Spinal cord (tissue), 10 donors: ENCODE results near the gene TEX14. TPM values are rescaled to one million over a fixed set of nuclear protein-coding genes. Genes with fewer than 3 reads are reported as not detected.

Experiments
- DNase-seq, 6 donors: peaks; one replicate each; pipeline versions ENCODE4 v3.0.0 to v3.0.0-alpha.2; 2013 to 2015; ENCODE audit warnings: low spot score in 6 of 6, low read depth in 4 of 6
- H3K27ac ChIP-seq: one replicate; pipeline ENCODE4 v1.5.1; 2013; ENCODE audit warnings: low read depth, low read length, control low read depth
- H3K27me3 ChIP-seq: one replicate; pipeline ENCODE4 v1.6.1; 2013; ENCODE audit warnings: low read length; ENCODE audit not compliant: control insufficient read depth, insufficient read depth
- H3K36me3 ChIP-seq: one replicate; pipeline ENCODE4 v1.6.1; 2013; ENCODE audit warnings: low read length; ENCODE audit not compliant: control insufficient read depth, insufficient read depth
- H3K4me1 ChIP-seq: one replicate; pipeline ENCODE4 v1.6.1; 2013; ENCODE audit warnings: low read length; ENCODE audit not compliant: control insufficient read depth, insufficient read depth
- H3K4me3 ChIP-seq: one replicate; pipeline ENCODE4 v1.5.1; 2013; ENCODE audit warnings: low read depth, low read length, control low read depth
- H3K9me3 ChIP-seq: one replicate; pipeline ENCODE4 v1.6.1; 2013; ENCODE audit warnings: low read length; ENCODE audit not compliant: control insufficient read depth, insufficient read depth
- WGBS: methylation state at CpG from one replicate; pipeline ENCODE4 v1.1.5; 2013; ENCODE audit warnings: missing lambda C conversion rate; ENCODE audit not compliant: insufficient coverage; 5-methylcytosine and 5-hydroxymethylcytosine counted together
- polyA plus RNA-seq, 2 donors: library from polyadenylated mRNA; unstranded; fragments of 120-200 nt; gene quantifications; one replicate each; pipeline ENCODE4 v1.2.1, GENCODE V29; 2013; ENCODE audit not compliant: insufficient read length in 2 of 2
- total RNA-seq, 2 donors: library from RNA; depleted of rRNA in 1 of 2; stranded (reverse); fragments of 120-200 nt in 1 of 2; fragments of >200 nt in 1 of 2; gene quantifications; one replicate each; pipeline versions ENCODE4 v1.2.3 to v1.2.4, GENCODE V29; 2013 to 2014
- donor health status: healthy.

TEX14 gene
- total and polyA plus RNA-seq, 4 donors, result 0.30 to 1.3 (median 0.61) TPM

GRCh38 chr17:58640202-58640601, 51.6 kb downstream of the TEX14 start:
- no peaks in the 10 kb centered on the region for H3K9me3 ChIP-seq
- no peak overlapping the region for H3K4me3 ChIP-seq
- WGBS, result no CpG with 5 or more reads among the region's 4 CpGs
- no peak overlapping the region for H3K27ac ChIP-seq
- no peaks in the 10 kb centered on the region for H3K4me1 ChIP-seq
- no peak for DNase-seq
- no peaks in the 10 kb centered on the region for H3K36me3 ChIP-seq
- H3K27me3 ChIP-seq, result no peaks in the 10 kb centered on the region

DNA sequence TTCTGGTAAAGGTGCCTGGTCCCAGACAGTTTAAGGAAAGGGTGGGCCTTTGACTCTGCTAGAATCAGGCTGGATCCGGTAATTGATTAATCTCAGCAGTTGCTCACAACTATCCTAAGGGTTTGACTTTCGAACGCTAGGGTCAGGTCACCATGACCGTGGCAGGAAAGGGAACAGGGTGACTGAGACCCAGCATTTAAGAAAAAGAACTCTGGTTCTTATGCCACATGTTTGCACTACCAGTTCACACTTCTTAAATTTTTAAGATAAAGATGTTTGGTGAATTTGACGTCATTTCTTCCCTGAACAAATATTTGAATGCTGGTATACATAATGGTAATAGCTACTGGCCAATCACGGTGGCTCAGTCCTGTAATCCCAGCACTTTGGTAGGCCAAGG, 52.2 kb downstream of the TEX14 start:
- 96% methylated on average over 2 of the region's 6 CpGs for WGBS
- H3K4me3 ChIP-seq, result no peak overlapping the region

GRCh38 chr17:58637011-58637570, 54.8 kb downstream of the TEX14 start:
- WGBS, result 77% methylated on average over 6 of the region's 12 CpGs
- no peak for DNase-seq

More for the DNA sequence above, 52.2 kb downstream of the TEX14 start:
- Histone ChIP-seq H3K27ac (no peak overlapping the region), H3K4me1 (no peaks in the 10 kb centered on the region), H3K9me3 (no peaks in the 10 kb centered on the region), H3K36me3 (no peaks in the 10 kb centered on the region), H3K27me3 (no peaks in the 10 kb centered on the region)
- no peak for DNase-seq

GRCh38 chr17:58632324-58633314, 59.2 kb downstream of the TEX14 start:
- peaks cover 6% of the 10 kb centered on the region for H3K4me1 ChIP-seq
- peak overlapping the region; percentile 60 for H3K4me3 ChIP-seq
- WGBS, result 78% methylated on average over 10 of the region's 20 CpGs
- no peaks in the 10 kb centered on the region for H3K9me3 ChIP-seq
- no peaks in the 10 kb centered on the region for H3K27me3 ChIP-seq
- H3K27ac ChIP-seq, result peak overlapping the region; percentile 95
- no peaks in the 10 kb centered on the region for H3K36me3 ChIP-seq
- DNase-seq, result peak in 2 of 6 donors; percentile 7 to 11

More at GRCh38 chr17:58637011-58637570, 54.8 kb downstream of the TEX14 start:
- Histone ChIP-seq H3K36me3 (no peaks in the 10 kb centered on the region), H3K27me3 (no peaks in the 10 kb centered on the region), H3K4me3 (no peak overlapping the region), H3K4me1 (peaks cover 6% of the 10 kb centered on the region), H3K27ac (no peak overlapping the region), H3K9me3 (no peaks in the 10 kb centered on the region)

GRCh38 chr17:58631523-58632323, 60.1 kb downstream of the TEX14 start:
- H3K27ac ChIP-seq, result peak overlapping the region; percentile 95
- 0% methylated on average over 11 of the region's 30 CpGs for WGBS

GRCh38 chr17:58630883-58631522, 60.8 kb downstream of the TEX14 start:
- Histone ChIP-seq H3K36me3 (no peaks in the 10 kb centered on the region), H3K4me1 (peaks cover 6% of the 10 kb centered on the region), H3K27ac (peak overlapping the region; percentile 95), H3K27me3 (no peaks in the 10 kb centered on the region), H3K4me3 (peak overlapping the region; percentile 60), H3K9me3 (no peaks in the 10 kb centered on the region)
- WGBS, result 20% methylated on average over 8 of the region's 10 CpGs
- DNase-seq, result no peak

More at GRCh38 chr17:58631523-58632323, 60.1 kb downstream of the TEX14 start:
- H3K4me3 ChIP-seq, result peak overlapping the region; percentile 60
- no peaks in the 10 kb centered on the region for H3K9me3 ChIP-seq
- no peaks in the 10 kb centered on the region for H3K27me3 ChIP-seq
- peak; percentile 94 to 99 (median 96) for DNase-seq
- H3K36me3 ChIP-seq, result no peaks in the 10 kb centered on the region
- H3K4me1 ChIP-seq, result peaks cover 6% of the 10 kb centered on the region

DNA sequence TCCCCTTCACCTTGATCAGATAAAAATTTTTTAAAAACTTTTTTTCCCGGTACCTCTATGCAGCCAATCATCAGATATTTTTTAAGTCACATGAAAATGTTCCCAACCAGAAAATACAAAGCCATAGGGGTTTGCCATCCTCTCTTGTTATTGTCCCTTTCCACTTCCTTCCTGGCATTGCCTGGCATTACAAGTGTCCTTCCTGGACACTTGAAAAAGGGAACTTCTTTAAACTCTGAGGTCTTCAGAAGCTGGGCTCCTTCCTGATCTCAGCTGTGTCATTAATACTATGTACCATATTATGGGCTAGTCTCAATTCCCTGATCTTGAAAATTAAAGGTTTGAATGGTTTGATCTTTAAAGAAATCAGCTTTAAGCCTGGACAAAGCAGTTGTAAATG, 64.9 kb downstream of the TEX14 start:
- WGBS, result 89% methylated on average over 1 of the region's 1 CpG
- Histone ChIP-seq H3K4me3 (no peak overlapping the region), H3K4me1 (no peaks in the 10 kb centered on the region), H3K27ac (no peak overlapping the region), H3K9me3 (no peaks in the 10 kb centered on the region), H3K27me3 (no peaks in the 10 kb centered on the region), H3K36me3 (no peaks in the 10 kb centered on the region)
- DNase-seq, result no peak

DNA sequence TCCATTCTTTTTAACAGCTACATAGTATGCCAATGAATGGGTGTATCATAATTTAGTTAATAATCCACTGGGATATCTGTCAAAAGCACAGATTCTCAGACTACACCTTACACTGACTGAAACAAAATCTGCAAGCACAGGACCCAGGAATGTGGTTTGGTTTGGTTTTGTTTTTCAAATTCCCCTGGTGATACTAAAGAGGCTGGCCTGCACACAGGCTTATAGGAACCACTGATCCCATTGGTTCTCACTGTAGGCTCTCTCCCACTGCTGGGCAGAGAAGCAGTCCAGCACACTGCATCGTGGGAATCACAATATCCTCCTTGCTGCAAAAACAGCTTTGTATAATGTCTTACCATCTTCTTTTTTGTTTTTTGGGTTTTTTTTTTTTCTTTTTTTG, 67.1 kb downstream of the TEX14 start:
- DNase-seq, result no peak
- Histone ChIP-seq H3K4me3 (no peak overlapping the region), H3K27ac (no peak overlapping the region), H3K27me3 (no peaks in the 10 kb centered on the region), H3K36me3 (no peaks in the 10 kb centered on the region), H3K4me1 (no peaks in the 10 kb centered on the region), H3K9me3 (no peaks in the 10 kb centered on the region)
- WGBS, result no CpG with 5 or more reads among the region's 1 CpG

GRCh38 chr17:58621174-58621573, 70.7 kb downstream of the TEX14 start:
- Histone ChIP-seq H3K4me3 (no peak overlapping the region), H3K9me3 (no peaks in the 10 kb centered on the region), H3K4me1 (no peaks in the 10 kb centered on the region), H3K36me3 (no peaks in the 10 kb centered on the region), H3K27ac (no peak overlapping the region), H3K27me3 (no peaks in the 10 kb centered on the region)
- DNase-seq, result no peak
- 60% methylated on average over 1 of the region's 3 CpGs for WGBS
